ENCODE measurements around the gene ZC3H6.

GRCh38 chr2:112322919-112323318 is 47.5 kb downstream of the ZC3H6 start:
- TF ChIP-seq CTCF (IDR thresholded peaks at IDR 0.05) (no peak), SMC3 (IDR thresholded peaks at IDR 0.05) (no peak), EP300 (IDR thresholded peaks at IDR 0.05) (no peak), PHF8 (IDR thresholded peaks at IDR 0.05; ENCODE audit: borderline replicate concordance, low read depth) (no peak), MAX (IDR thresholded peaks at IDR 0.05) (no peak), REST (IDR thresholded peaks at IDR 0.05) (no peak), MAFK (IDR thresholded peaks at IDR 0.05; ENCODE audit: partially characterized antibody) (no peak), ZFP36 (IDR thresholded peaks at IDR 0.05; ENCODE audit: borderline replicate concordance, partially characterized antibody) (no peak), POLR2AphosphoS2 (conservative IDR thresholded peaks at IDR 0.05; ENCODE audit: low read length) (no peak), RAD21 (conservative IDR thresholded peaks at IDR 0.05 in 1 of 2, IDR thresholded peaks at IDR 0.05 in 1 of 2) (no peak), FOSL2 (IDR thresholded peaks at IDR 0.05) (no peak), FOSL2 (CRISPR knock-in tag; IDR thresholded peaks at IDR 0.05) (no peak), POLR2A (IDR thresholded peaks at IDR 0.05; ENCODE audit: low read length) (no peak), JUN (IDR thresholded peaks at IDR 0.05) (no peak), RFX5 (IDR thresholded peaks at IDR 0.05) (no peak)

Measured in A549 (cell line).